Tibial artery (tissue), 4 donors: ENCODE measurements around the gene ADAMTSL2.

ENCODE experiments used
- DNase-seq, 2 donors: peaks; one replicate each; pipeline ENCODE4 v3.0.0-alpha.2; 2019
- H3K27ac ChIP-seq, 2 donors: fragments of 200-600 bp; sonication (generic) in 1 of 2; 1 replicate in 1 of 2; 2 replicates in 1 of 2; pipeline ENCODE4 v1.5.1; 2018 to 2019; ENCODE audit warnings: mild to moderate bottlenecking in 1 of 2
- H3K27me3 ChIP-seq, 2 donors: fragments of 200-600 bp; sonication (generic) in 1 of 2; one replicate each; pipeline versions ENCODE4 v1.5.1 to v1.6.0; 2016 to 2019
- H3K36me3 ChIP-seq, 3 donors: fragments of 200-600 bp; sonication (generic) in 2 of 3; one replicate each; pipeline ENCODE4 v1.5.1; 2016 to 2019; ENCODE audit warnings: mild to moderate bottlenecking in 2 of 3
- H3K4me1 ChIP-seq, 4 donors: fragments of 200-600 bp; sonication (generic) in 2 of 4; 1 replicate in 3 of 4; 2 replicates in 1 of 4; pipeline ENCODE4 v1.5.1; 2016 to 2019
- H3K4me3 ChIP-seq, 2 donors: fragments of 200-600 bp; sonication (generic) in 1 of 2; 1 replicate in 1 of 2; 2 replicates in 1 of 2; pipeline ENCODE4 v1.5.1; 2018 to 2019; ENCODE audit warnings: mild to moderate bottlenecking in 2 of 2
- H3K9me3 ChIP-seq, 3 donors: fragments of 200-600 bp; sonication (generic) in 1 of 3; one replicate each; pipeline ENCODE4 v1.5.1; 2016 to 2019
- CTCF ChIP-seq, 2 experiments: fragments of 200-600 bp in 1 of 2; fragments of 450-650 bp in 1 of 2; IDR thresholded peaks; one replicate each; pipeline ENCODE4 v1.5.1; 2017 to 2019; ENCODE audit warnings: antibody characterized with exemption in 2 of 2, mild to moderate bottlenecking in 1 of 2, moderate library complexity in 1 of 2
- intact Hi-C: fragments of 100-400 bp; cut with DNase I; formaldehyde crosslinking; loops from one replicate; pipeline ENCODE4 v1.15.0; 2023; ENCODE audit warnings: low total_unique reads

Gene ADAMTSL2

GRCh38 chr9:133556354-133556753 is 21.9 kb downstream of the ADAMTSL2 start:
- H3K27ac ChIP-seq, result no peak overlapping the region
- H3K36me3 ChIP-seq, result no peaks in the 10 kb centered on the region
- no peaks in the 10 kb centered on the region for H3K9me3 ChIP-seq
- no peak for TF ChIP-seq CTCF (IDR thresholded peaks at IDR 0.05)
- peaks cover 0 to 14% (median 6%) of the 10 kb centered on the region in 4 donors for H3K4me1 ChIP-seq
- no peak overlapping the region for H3K4me3 ChIP-seq
- intact Hi-C loops, result no loop called here
- no peak for DNase-seq
- peaks cover 0 to 48% of the 10 kb centered on the region in 2 donors for H3K27me3 ChIP-seq

- DNase-seq, result no peak
These were observed 23.1 kb downstream of the ADAMTSL2 start for GRCh38 chr9:133557581-133557980.

GRCh38 chr9:133558191-133559126 is 24.0 kb downstream of the ADAMTSL2 start:
- intact Hi-C loops, result no loop called here
- no peak for TF ChIP-seq CTCF (IDR thresholded peaks at IDR 0.05)
- H3K4me1 ChIP-seq, result peaks cover 0 to 21% (median 10%) of the 10 kb centered on the region in 4 donors
- no peak overlapping the region for H3K27ac ChIP-seq
- no peak for DNase-seq
- peaks cover 0 to 59% of the 10 kb centered on the region in 2 donors for H3K27me3 ChIP-seq
- no peaks in the 10 kb centered on the region for H3K9me3 ChIP-seq
- no peaks in the 10 kb centered on the region for H3K36me3 ChIP-seq
- no peak overlapping the region for H3K4me3 ChIP-seq

More at GRCh38 chr9:133557581-133557980, 23.1 kb downstream of the ADAMTSL2 start:
- no peak for TF ChIP-seq CTCF (IDR thresholded peaks at IDR 0.05)
- H3K36me3 ChIP-seq, result no peaks in the 10 kb centered on the region
- peaks cover 0 to 56% of the 10 kb centered on the region in 2 donors for H3K27me3 ChIP-seq
- no peaks in the 10 kb centered on the region for H3K9me3 ChIP-seq
- H3K4me3 ChIP-seq, result no peak overlapping the region
- peaks cover 0 to 14% (median 6%) of the 10 kb centered on the region in 4 donors for H3K4me1 ChIP-seq
- intact Hi-C loops, result no loop called here
- no peak overlapping the region for H3K27ac ChIP-seq

- Histone ChIP-seq H3K36me3 (no peaks in the 10 kb centered on the region), H3K9me3 (no peaks in the 10 kb centered on the region), H3K27ac (no peak overlapping the region), H3K4me1 (peaks cover 0 to 25% (median 11%) of the 10 kb centered on the region in 4 donors), H3K27me3 (peaks cover 0 to 57% of the 10 kb centered on the region in 2 donors), H3K4me3 (no peak overlapping the region)
- intact Hi-C loops, result no loop called here
- no peak for TF ChIP-seq CTCF (IDR thresholded peaks at IDR 0.05)
- no peak for DNase-seq
These were observed 25.8 kb downstream of the ADAMTSL2 start for GRCh38 chr9:133560311-133560710.

- no peak overlapping the region for H3K27ac ChIP-seq
- no peaks in the 10 kb centered on the region for H3K36me3 ChIP-seq
- TF ChIP-seq CTCF (IDR thresholded peaks at IDR 0.05), result no peak
- intact Hi-C loops, result no loop called here
- peaks cover 0 to 57% of the 10 kb centered on the region in 2 donors for H3K27me3 ChIP-seq
- no peak for DNase-seq
- no peak overlapping the region for H3K4me3 ChIP-seq
- H3K9me3 ChIP-seq, result no peaks in the 10 kb centered on the region
- peaks cover 0 to 32% (median 11%) of the 10 kb centered on the region in 4 donors for H3K4me1 ChIP-seq
These were observed 26.4 kb downstream of the ADAMTSL2 start for GRCh38 chr9:133560944-133561343.
